ENCODE data around the gene ABCA1.

- TF ChIP-seq ZNF230 (CRISPR knock-in tag; IDR thresholded peaks at IDR 0.05) (no peak), SRF (IDR thresholded peaks at IDR 0.05; ENCODE audit: low read depth, low read length) (no peak), CEBPB (IDR thresholded peaks at IDR 0.05; ENCODE audit: borderline replicate concordance, low read depth, low read length) (no peak), JUNB (CRISPR knock-in tag; IDR thresholded peaks at IDR 0.05; ENCODE audit: borderline replicate concordance) (no peak), MAFK (conservative IDR thresholded peaks at IDR 0.05 in 1 of 2, IDR thresholded peaks at IDR 0.05 in 1 of 2; ENCODE audit: low read length in 2 of 2) (no peak), FOXJ3 (CRISPR knock-in tag; IDR thresholded peaks at IDR 0.05; ENCODE audit: borderline replicate concordance) (no peak), ZFX (CRISPR knock-in tag; IDR thresholded peaks at IDR 0.05; ENCODE audit: low read depth) (no peak), ZNF773 (CRISPR knock-in tag; IDR thresholded peaks at IDR 0.05; ENCODE audit: borderline replicate concordance) (no peak), ZNF44 (CRISPR knock-in tag; IDR thresholded peaks at IDR 0.05) (no peak), NR1H2 (CRISPR knock-in tag; IDR thresholded peaks at IDR 0.05; ENCODE audit: borderline replicate concordance, low read depth) (no peak), POLR2A (IDR thresholded peaks at IDR 0.05; ENCODE audit: insufficient read depth in 1 of 2, low read depth in 2 of 2, low read length in 2 of 2) (no peak), ATF3 (CRISPR knock-in tag; IDR thresholded peaks at IDR 0.05) (no peak), PRDM15 (CRISPR knock-in tag; IDR thresholded peaks at IDR 0.05) (no peak), E2F5 (CRISPR knock-in tag; conservative IDR thresholded peaks at IDR 0.05) (no peak)
Measured at GRCh38 chr9:104794070-104794469, 133.9 kb downstream of the ABCA1 start.
